ENCODE data around the gene ZNF618. TPM values are rescaled to one million over a fixed set of nuclear protein-coding genes. Genes with fewer than 3 reads are reported as not detected.

ZNF618 gene
- total and polyA plus RNA-seq, 2 experiments from 2014 or later: 12.1 to 22.1 TPM

GRCh38 chr9:113997610-113998009 is 121.5 kb downstream of the ZNF618 start (continued):
- TF ChIP-seq EZH2phosphoT487 (IDR thresholded peaks at IDR 0.05; ENCODE audit: unreplicated experiment): no peak
- TF ChIP-seq ZNF462 (CRISPR knock-in tag; IDR thresholded peaks at IDR 0.05): no peak
- no peak for TF ChIP-seq POLR2AphosphoS5 (IDR thresholded peaks at IDR 0.05; ENCODE audit: low read depth)
- TF ChIP-seq, protein P1, sequence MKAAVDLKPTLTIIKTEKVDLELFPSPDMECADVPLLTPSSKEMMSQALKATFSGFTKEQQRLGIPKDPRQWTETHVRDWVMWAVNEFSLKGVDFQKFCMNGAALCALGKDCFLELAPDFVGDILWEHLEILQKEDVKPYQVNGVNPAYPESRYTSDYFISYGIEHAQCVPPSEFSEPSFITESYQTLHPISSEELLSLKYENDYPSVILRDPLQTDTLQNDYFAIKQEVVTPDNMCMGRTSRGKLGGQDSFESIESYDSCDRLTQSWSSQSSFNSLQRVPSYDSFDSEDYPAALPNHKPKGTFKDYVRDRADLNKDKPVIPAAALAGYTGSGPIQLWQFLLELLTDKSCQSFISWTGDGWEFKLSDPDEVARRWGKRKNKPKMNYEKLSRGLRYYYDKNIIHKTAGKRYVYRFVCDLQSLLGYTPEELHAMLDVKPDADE (IDR thresholded peaks at IDR 0.05): no peak

DNA sequence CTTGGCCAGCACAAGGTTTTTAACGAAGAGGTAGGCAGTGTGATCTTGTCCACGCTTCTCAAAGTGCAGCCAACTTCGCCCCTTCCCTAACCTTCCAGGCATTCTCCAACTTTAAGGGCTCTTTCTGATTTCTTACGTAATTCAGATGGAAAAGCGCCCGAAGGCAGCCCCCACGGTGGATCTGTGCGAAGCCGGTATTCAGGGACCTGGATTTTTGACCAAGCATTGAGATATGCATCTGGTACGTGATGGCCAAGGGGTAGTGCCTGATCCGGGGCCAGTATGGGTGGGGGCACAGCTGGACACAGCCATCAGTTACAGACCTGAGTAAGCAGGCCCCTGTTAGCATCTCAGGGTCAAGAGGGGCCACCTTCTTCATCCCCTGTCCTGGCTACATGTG is 122.0 kb downstream of the ZNF618 start:
- H3K4me1 ChIP-seq (ENCODE audit: insufficient read depth): no peaks in the 10 kb centered on the region
- Mint-ChIP-seq H3K27me3 (ENCODE audit: insufficient read depth, low read depth, poor library complexity) (peaks cover 8% of the 10 kb centered on the region), H3K4me1 (no peaks in the 10 kb centered on the region), H3K27ac (no peak overlapping the region), H3K9me3 (no peaks in the 10 kb centered on the region), H3K4me3 (no peak overlapping the region), H3K36me3 (ENCODE audit: low read depth) (no peaks in the 10 kb centered on the region; the same call in 1 of the 3 replicates)
- H3K4me2 ChIP-seq: no peak overlapping the region
- H2AFZ ChIP-seq: no peak overlapping the region
- no peaks in the 10 kb centered on the region for H3K27me3 ChIP-seq (ENCODE audit: insufficient read depth)
- 0 out of 2 replicates have a peak, but pooled peaks cover 3% of the 10 kb centered on the region for H4K20me1 ChIP-seq (replicated peaks; ENCODE audit: insufficient read depth)
- H3K27ac ChIP-seq (ENCODE audit: low read depth): no peak overlapping the region
- TF ChIP-seq POLR2AphosphoS5 (IDR thresholded peaks at IDR 0.05; ENCODE audit: low read depth) (no peak), NANOG (IDR thresholded peaks at IDR 0.05; ENCODE audit: borderline replicate concordance) (no peak), ZNF462 (CRISPR knock-in tag; IDR thresholded peaks at IDR 0.05) (no peak), EZH2phosphoT487 (IDR thresholded peaks at IDR 0.05; ENCODE audit: unreplicated experiment) (no peak), CTCF (conservative IDR thresholded peaks at IDR 0.05; ENCODE audit: low read depth in 2 of 2) (no peak)
- H3K79me2 ChIP-seq (replicated peaks; ENCODE audit: insufficient read depth): no peaks in the 10 kb centered on the region
- no peaks in the 10 kb centered on the region for H3K9me2 ChIP-seq (ENCODE audit: insufficient read depth)
- H3F3A ChIP-seq (replicated peaks; ENCODE audit: low read depth): no peaks in the 10 kb centered on the region
- ATAC-seq (no peak), DNase-seq (ENCODE audit: low spot score) (no peak)
- H3K4me3 ChIP-seq: no peak overlapping the region
- H3K36me3 ChIP-seq (ENCODE audit: insufficient read depth): no peaks in the 10 kb centered on the region
